Heart right ventricle (tissue), 16 donors: ENCODE measurements around the gene NRGN. TPM values are rescaled to one million over a fixed set of nuclear protein-coding genes. Genes with fewer than 3 reads are reported as not detected.

Source experiments
- ATAC-seq, 8 donors: fragments of 200-7000 bp; cut with Tn5 transposase; one replicate each; pipeline ENCODE4 v1.9.1; 2020; ENCODE audit warnings: mild to moderate bottlenecking in 8 of 8, moderate library complexity in 8 of 8, moderate number of reproducible peaks in 1 of 8
- DNase-seq, 2 donors: peaks; one replicate each; pipeline ENCODE4 v3.0.0-alpha.2; 2020
- H3K27ac ChIP-seq, 10 donors: fragments of 200-600 bp; sonication (generic) in 2 of 10; one replicate each; pipeline versions ENCODE4 v1.5.0 to v1.8.0; 2020 to 2022; ENCODE audit warnings: mild to moderate bottlenecking in 3 of 10
- H3K27me3 ChIP-seq, 7 donors: fragments of 200-600 bp; one replicate each; pipeline ENCODE4 v1.8.0; 2021 to 2022; ENCODE audit warnings: mild to moderate bottlenecking in 2 of 7
- H3K36me3 ChIP-seq, 9 donors: fragments of 200-600 bp; sonication (generic) in 1 of 9; one replicate each; pipeline versions ENCODE4 v1.5.0 to v1.8.0; 2020 to 2022; ENCODE audit warnings: mild to moderate bottlenecking in 2 of 9
- H3K4me1 ChIP-seq, 9 donors: fragments of 200-600 bp; sonication (generic) in 1 of 9; one replicate each; pipeline versions ENCODE4 v1.5.0 to v1.8.0; 2020 to 2022; ENCODE audit warnings: mild to moderate bottlenecking in 4 of 9
- H3K4me3 ChIP-seq, 10 donors: fragments of 200-600 bp; sonication (generic) in 2 of 10; one replicate each; pipeline versions ENCODE4 v1.5.0 to v1.8.0; 2020 to 2022; ENCODE audit warnings: mild to moderate bottlenecking in 7 of 10, moderate library complexity in 2 of 10
- H3K9me3 ChIP-seq, 11 donors: fragments of 200-600 bp in 10 of 11; sonication (generic) in 2 of 11; one replicate each; pipeline versions ENCODE4 v1.5.0 to v1.8.0; 2013 to 2022; ENCODE audit warnings: mild to moderate bottlenecking in 2 of 11, control low read depth in 1 of 11, moderate library complexity in 1 of 11
- WGBS, 2 donors: extraction: QIAGEN DNeasy Blood & Tissue Kit; methylation state at CpG; one replicate each; pipeline ENCODE4 v1.1.7; 2013; ENCODE audit warnings: inconsistent platforms in 1 of 2; 5-methylcytosine and 5-hydroxymethylcytosine counted together
- intact Hi-C, 10 donors: fragments of 100-400 bp; cut with DNase I; formaldehyde crosslinking; loops; one replicate each; pipeline versions ENCODE4 v1.11.1 to v1.14.2; 2022
- polyA plus RNA-seq, 2 donors: library from polyadenylated mRNA; stranded (reverse); fragments of 200-250 nt; gene quantifications; one replicate each; pipeline ENCODE4 v1.2.3, GENCODE V29; 2013
- total RNA-seq, 10 donors: library from RNA; stranded (reverse); fragmentation: NEBNext Ultra II Directional in 3 of 10; extraction: Animal tissue kit (Norgen Biotek cat#: 25700) in 3 of 10; gene quantifications; one replicate each; pipeline versions ENCODE4 v1.2.1 to v1.2.4, GENCODE V29; 2021 to 2023
- TF ChIP-seq, protein P1 (sequence below), 9 donors: fragments of 200-600 bp; sonication (generic) in 2 of 9; IDR thresholded peaks; one replicate each; pipeline versions ENCODE4 v1.5.0 to v1.8.0; 2021 to 2022; ENCODE audit warnings: antibody characterized with exemption in 9 of 9, mild to moderate bottlenecking in 5 of 9, moderate library complexity in 1 of 9
- donor health status: Arrhythmogenic right ventricular cardiomyopathy.
- donor health status: ischemic (EF 13 %, LVEDD 7.1; RV severe dilation, severe dysfunction).
- donor health status: healthy with polysubstance abuse.
- donor health status: DM: no; HTN: yes; CAD: no.
- donor health status: DM: no; HTN: no; CAD: no.
- donor health status: ischemic (EF 25% LVEDD 6.9; RV normal size, moderate dysfunction).
- donor health status: ischemic (EF 25% LVEDD 5.7; RV mildly dilated, moderate dysfunction).
- donor health status: healthy.
- donor health status: DM: yes; HTN: yes; CAD: no.
- donor health status: Ischemic cardiomyopathy.
- donor health status: ischemic (EF 35%, LVEDD 5.7; RV mildly dilated, moderate dysfunction).
- donor health status: nonischemic (EF 11% LVEDD 7.7; RV severe dilation, severe dysfunction).
- donor health status: DM: yes; HTN: yes; CAD: no.
- donor health status: PGD.
- donor health status: ischemic (EF 29% LVEDD 5.4; RV normal size, mild dysfunction).
- donor health status: nonischemic (EF 23%, LVEDD 6.1; RV moderate dilation, normal function).

NRGN gene
- total and polyA plus RNA-seq, 12 donors: 1.5 to 26.0 (median 5.2) TPM

DNA sequence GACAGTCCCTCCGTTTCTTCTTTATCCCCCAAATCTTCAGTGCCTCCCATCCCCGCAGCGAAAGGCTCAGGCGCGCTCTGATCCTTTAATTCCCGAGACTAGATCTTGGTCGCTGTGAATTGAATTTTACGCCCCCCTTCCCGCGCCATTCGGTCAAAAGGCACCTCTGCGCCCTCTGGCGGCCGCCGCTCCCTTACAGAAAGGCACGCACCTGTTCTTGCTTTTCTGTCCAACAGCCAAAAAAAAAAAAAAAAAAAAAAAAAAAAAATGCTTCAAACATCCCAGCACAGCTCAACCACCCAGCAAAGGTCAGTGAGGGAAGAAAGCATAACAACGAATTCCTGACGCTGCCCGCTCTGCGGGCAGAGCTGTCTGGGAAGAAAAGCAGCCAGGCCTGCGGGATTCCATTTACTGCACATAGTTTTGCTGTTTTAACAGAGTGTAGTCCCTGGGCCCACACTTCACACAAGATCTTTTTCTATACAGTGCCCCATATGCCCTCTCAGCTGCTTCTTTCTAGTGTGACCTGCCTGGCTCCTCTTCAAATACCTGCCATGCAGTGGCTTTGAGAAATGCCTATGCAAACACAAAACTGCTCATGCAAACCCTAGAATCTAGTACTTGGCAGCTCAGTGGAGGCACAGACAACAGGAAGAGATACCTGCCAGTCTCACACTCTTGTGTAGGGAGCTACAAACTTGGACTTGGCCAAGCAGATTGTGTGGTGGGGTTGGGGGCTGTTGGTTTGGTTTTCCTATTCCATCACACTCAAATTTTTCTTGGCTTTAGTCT is 23.6 kb downstream of the NRGN start:
- Histone ChIP-seq H3K4me1 (peaks cover 6 to 43% (median 35%) of the 10 kb centered on the region in 9 donors), H3K27me3 (peaks cover 0 to 50% (median 41%) of the 10 kb centered on the region in 7 donors), H3K36me3 (peaks cover 0 to 44% (median 12%) of the 10 kb centered on the region in 9 donors), H3K27ac (peak overlapping the region in 9 of 10 donors; percentile 86 to 99 (median 98)), H3K4me3 (peak overlapping the region; percentile 61 to 94 (median 78)), H3K9me3 (no peaks in the 10 kb centered on the region)
- WGBS, 2 donors: 5 to 6% methylated on average over 21 of the region's 21 CpGs
- intact Hi-C loops: loop anchor here in 9 of 10 donors (1.0 to 10.0 kb wide), 10 partner anchors 34 to 95 kb away; partner anchors contain the start of genes SIAE (in 5 of the 9), SPA17 (in 5 of the 9) and MSANTD2 (in 1 of the 9)
- DNase-seq: peak; percentile 88 to 91
- peak in 7 of 8 donors; percentile 7 to 23 (median 15) for ATAC-seq
- TF ChIP-seq, protein P1, sequence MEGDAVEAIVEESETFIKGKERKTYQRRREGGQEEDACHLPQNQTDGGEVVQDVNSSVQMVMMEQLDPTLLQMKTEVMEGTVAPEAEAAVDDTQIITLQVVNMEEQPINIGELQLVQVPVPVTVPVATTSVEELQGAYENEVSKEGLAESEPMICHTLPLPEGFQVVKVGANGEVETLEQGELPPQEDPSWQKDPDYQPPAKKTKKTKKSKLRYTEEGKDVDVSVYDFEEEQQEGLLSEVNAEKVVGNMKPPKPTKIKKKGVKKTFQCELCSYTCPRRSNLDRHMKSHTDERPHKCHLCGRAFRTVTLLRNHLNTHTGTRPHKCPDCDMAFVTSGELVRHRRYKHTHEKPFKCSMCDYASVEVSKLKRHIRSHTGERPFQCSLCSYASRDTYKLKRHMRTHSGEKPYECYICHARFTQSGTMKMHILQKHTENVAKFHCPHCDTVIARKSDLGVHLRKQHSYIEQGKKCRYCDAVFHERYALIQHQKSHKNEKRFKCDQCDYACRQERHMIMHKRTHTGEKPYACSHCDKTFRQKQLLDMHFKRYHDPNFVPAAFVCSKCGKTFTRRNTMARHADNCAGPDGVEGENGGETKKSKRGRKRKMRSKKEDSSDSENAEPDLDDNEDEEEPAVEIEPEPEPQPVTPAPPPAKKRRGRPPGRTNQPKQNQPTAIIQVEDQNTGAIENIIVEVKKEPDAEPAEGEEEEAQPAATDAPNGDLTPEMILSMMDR (IDR thresholded peaks at IDR 0.05): peak; percentile 77 to 86 (median 82)

- intact Hi-C loops: loop anchor here in 2 of 10 donors (10.0 kb wide), 1 partner anchor 69 kb away; no protein-coding TSS in a partner anchor
- Histone ChIP-seq H3K9me3 (no peaks in the 10 kb centered on the region), H3K27ac (no peak overlapping the region), H3K27me3 (peaks cover 0 to 22% (median 17%) of the 10 kb centered on the region in 7 donors), H3K36me3 (peaks cover 0 to 69% (median 15%) of the 10 kb centered on the region in 9 donors), H3K4me1 (peaks cover 0 to 19% (median 15%) of the 10 kb centered on the region in 9 donors), H3K4me3 (no peak overlapping the region)
- WGBS, 2 donors: 92 to 96% methylated on average over 2 of the region's 2 CpGs
- TF ChIP-seq, protein P1 (IDR thresholded peaks at IDR 0.05): no peak
- ATAC-seq (no peak), DNase-seq (no peak)
These were observed 26.4 kb downstream of the NRGN start for GRCh38 chr11:124766156-124766555.

DNA sequence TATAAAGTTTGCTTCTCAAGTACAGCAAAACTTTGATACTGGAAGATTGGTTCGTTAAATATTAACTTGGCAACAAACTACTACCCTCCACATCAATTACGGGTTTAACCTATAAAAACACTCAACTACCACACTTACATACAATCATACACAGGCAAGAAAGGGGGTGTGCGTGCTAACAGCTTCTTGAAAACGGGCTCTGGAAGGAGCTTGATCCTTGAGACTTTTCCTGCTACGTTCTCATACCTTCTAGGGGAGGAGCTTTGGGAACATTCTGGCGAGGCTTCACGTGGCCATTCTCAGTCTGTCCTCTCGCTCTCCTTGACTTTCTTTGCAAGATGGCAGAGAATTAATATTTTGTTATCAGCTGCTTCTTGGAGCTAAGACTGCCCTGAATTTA is 29.2 kb downstream of the NRGN start:
- no peak for ATAC-seq
- Histone ChIP-seq H3K4me3 (no peak overlapping the region), H3K27ac (no peak overlapping the region), H3K27me3 (no peaks in the 10 kb centered on the region), H3K9me3 (no peaks in the 10 kb centered on the region), H3K4me1 (peaks cover 0 to 4% (median 0%) of the 10 kb centered on the region in 9 donors), H3K36me3 (peaks cover 0 to 94% (median 27%) of the 10 kb centered on the region in 9 donors)
- WGBS, 2 donors: 90 to 92% methylated on average over 8 of the region's 8 CpGs
- intact Hi-C loops: loop anchor here in 2 of 10 donors (10.0 kb wide), 1 partner anchor 66 kb away; no protein-coding TSS in a partner anchor
- no peak for DNase-seq
- TF ChIP-seq, protein P1 (IDR thresholded peaks at IDR 0.05): no peak
